Endometrium (tissue), 2 donors: ENCODE measurements around the gene G6PC2.
"Not testable (repeated sequence)": the region's sequence is repeated elsewhere in the genome, so short reads cannot be mapped to it uniquely, and the experiment has no call there.

Experiments used
- FAIRE-seq: peaks from 2 replicates; lab custom pipeline; 2012; peaks lifted over from hg19 to GRCh38; lab: Jason Lieb, UNC
- donor health status: control.
- donor health status: control.

The G6PC2 gene

DNA sequence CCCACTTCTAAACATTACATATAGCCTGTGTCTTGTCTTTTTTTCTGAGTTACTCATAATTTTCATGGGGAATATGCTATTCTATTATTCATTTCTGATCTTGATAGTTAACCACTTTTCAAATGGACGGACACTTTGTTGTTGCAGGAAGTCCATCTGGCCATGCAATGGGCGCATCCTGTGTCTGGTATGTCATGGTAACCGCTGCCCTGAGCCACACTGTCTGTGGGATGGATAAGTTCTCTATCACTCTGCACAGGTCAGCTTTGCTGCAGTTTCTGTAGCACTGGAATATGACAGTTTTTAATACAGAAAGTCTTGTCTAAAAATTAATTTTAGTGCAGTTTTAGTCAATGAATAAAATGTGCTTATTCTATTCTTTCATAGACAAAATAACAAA lies 3.3 kb downstream of the G6PC2 start:
- FAIRE-seq = no peak

- FAIRE-seq = no peak
These were observed 7.0 kb downstream of the G6PC2 start for GRCh38 chr2:168907940-168908662.

GRCh38 chr2:168910330-168910729 lies 9.2 kb downstream of the G6PC2 start:
- no peak for FAIRE-seq

DNA sequence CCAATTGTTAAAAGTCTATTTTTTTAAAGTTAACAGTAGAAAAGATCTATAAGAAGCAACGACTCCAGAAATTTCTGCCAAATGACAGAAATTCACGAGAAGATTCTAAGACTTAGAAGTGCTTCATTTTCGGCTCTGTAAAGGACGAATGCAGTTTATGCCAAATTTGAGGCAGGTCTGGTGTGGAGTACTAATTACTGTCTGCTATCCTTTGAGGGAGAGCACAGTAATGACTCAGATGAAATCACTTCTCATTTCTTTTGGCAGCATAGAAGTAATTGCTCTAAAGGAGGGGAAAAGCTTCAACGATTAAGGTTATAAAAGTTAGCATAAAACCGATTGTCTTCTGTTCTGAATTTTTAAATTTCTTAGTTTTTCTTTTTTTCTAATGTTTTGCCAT lies 11.4 kb downstream of the G6PC2 start:
- FAIRE-seq = no peak

DNA sequence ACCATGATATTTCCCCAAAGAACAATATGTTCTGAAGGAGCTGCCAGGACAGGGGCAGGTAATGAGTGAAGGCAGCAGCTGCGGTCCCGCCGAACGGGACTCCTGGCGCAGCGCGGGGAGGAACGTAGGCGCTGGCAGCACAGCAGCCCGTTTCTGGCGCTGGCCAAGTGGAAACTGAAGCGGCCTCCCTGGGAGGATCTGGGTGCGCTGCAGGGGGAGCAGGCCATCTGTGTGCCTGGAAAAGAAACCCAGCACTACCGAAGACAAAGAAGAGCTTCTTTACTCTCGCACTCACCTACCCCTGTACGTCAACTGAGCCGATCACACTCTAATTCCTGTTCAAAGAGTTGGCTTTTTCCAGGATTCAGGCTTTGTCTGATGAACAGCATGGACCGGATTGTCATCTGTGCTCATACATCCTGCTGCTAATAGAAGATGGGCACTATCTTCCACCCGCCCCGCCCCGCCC lies 11.8 kb downstream of the G6PC2 start:
- no peak for FAIRE-seq

- no peak for FAIRE-seq
These were observed 12.4 kb downstream of the G6PC2 start for GRCh38 chr2:168913495-168913894.

GRCh38 chr2:168915441-168916330 lies 14.6 kb downstream of the G6PC2 start:
- FAIRE-seq = no peak

DNA sequence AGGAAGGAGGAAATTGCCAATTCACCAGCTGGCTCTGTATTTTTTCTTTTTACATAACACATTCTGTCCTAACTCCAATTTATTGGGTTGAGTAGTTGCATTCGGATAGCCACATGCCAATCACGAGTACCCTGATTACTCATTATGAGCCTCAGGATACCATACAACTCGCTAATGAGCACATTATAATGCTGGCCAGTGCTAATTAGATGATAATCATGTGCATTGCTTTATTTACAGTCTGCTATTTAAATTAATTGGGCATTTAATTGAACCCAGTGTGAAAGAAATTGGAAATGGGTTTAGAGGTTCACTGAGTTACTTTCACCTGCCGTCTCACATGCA lies 15.2 kb downstream of the G6PC2 start:
- no peak for FAIRE-seq

DNA sequence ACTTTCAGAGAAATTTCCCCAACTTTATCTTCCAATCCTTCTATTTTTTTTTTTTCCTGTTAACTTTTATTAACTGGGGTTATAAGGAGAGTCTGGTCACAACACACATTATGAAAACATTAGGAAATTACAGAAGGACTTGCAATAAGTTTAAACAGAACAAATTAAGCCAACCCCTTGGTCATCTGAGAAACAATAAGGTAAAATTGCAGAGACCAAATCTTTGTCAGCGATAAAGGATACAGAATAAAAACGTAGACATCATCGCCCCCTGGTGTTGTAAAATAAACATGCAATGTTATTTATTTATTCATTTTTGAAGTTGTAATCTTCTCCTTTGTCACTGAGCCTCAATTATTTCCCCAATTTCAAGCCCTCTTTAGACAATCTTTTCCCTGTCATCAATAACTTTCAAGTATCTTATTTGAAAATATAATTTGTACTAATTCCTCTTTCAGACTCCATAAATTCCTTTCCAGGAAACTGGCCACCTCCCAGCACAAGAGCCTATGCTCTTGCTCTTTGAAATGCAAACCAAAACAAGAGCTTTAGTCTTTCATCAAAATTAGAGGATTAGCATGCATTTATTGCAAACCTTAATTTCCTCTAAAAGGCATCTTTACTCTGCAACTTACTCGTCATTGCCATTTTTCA lies 19.5 kb downstream of the G6PC2 start:
- FAIRE-seq = peak; percentile 87

DNA sequence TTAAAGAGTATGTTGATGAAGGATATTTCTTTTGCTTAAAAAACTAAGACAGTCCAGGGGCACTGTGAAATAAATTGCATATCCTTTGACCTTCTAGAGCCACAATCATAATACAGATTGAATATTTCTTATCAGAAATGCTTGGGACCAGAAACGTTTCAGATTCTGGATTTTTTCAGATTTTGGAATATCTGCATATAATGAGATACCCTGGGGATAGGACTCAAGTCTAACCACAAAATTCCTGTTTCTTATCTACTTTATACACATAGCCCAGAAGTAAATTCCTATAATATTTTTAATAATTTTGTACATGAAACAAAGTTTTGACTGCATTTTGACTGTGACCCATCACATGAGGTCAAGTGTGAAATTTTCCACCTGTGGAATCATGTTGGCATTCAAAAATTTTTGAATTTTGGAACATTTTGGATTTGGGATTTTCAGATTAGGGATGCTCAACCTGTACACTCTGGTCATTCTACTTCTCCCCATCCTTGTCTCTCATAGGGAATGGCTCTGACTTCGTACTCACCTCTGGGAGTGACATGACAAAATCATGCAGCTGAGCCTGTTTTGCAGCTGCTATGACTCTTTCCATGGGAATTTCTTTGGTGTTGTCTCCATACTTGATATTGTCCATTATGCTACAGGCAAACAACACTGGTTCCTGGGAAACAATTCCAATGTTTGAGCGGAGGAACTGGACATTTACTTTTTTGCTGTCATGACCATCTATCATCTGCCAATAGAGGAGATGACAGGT lies 25.7 kb downstream of the G6PC2 start:
- no peak for FAIRE-seq

DNA sequence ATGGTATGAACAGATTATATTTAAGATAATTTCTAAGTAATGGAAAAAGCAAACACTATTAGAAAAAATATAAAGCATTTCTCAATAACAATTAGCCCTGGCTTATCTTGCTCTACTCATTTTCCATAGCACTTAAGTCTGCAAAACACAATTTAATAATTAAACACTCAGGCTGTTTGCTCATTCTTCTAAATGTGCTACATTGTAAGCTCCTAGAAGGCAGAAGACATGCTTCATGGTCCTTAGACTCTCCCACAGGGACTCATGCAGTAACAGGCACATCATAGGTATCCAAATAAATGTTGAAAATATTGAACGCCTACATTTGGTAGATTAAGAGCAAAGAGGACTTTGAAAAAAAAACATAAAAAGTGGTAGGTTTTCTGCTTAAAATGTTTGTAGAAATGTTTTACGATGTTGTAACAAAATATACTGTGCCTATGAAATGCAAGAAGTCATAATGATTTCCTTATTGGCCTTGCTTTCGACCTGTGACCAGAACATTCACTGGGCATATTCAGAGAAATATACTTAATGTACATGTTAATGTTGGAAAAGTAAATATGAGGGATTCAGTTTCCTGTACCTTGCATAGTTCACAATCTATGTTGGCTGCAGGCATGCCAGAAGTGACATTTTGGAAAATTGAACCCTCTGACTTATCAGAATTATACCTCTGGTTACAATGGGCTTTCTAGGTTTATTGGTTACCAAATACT lies 27.2 kb downstream of the G6PC2 start:
- no peak for FAIRE-seq

DNA sequence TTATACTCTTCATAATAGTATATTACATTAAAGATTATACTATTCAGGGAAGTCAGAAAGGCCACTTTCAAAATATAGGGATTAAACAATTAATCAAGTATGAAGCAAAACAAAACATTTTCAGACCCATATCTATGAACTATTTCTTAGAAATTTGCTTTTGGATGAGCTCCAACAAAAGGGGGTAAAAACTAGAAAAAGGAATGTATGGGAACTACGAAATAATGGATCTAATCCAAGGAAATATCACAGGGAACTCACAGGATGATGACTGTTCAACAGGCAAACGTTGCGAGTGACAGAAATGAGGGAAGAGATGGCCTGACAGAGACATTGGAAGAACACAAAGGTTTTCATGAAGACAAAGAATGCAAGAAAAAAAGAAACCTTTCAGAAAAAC lies 27.9 kb downstream of the G6PC2 start:
- no peak for FAIRE-seq

DNA sequence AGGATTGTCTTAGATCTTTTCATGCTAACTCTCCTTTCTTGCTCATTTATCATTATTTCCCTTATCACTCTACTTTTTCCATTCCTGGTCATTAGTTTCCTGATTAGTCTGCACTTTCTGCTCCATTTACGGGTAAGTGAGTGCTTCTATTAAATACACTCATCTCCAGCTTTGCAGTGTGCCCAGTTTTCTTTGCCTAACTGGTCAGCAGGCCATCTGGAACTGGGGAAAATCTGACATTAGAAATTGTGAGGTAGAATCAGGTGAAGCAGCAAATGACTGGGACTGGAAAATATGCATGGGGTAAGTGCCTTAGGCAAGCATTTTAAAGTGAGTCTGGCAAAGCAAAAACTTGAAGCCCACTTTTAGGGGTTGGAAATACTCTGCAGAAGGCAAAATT lies 29.2 kb downstream of the G6PC2 start:
- no peak for FAIRE-seq

- not testable (repeated sequence) for FAIRE-seq
These were observed 31.1 kb downstream of the G6PC2 start for GRCh38 chr2:168932174-168932573.

- no peak for FAIRE-seq
These were observed 33.7 kb downstream of the G6PC2 start for GRCh38 chr2:168934826-168935225.

GRCh38 chr2:168935810-168936581 lies 34.9 kb downstream of the G6PC2 start:
- FAIRE-seq = no peak

DNA sequence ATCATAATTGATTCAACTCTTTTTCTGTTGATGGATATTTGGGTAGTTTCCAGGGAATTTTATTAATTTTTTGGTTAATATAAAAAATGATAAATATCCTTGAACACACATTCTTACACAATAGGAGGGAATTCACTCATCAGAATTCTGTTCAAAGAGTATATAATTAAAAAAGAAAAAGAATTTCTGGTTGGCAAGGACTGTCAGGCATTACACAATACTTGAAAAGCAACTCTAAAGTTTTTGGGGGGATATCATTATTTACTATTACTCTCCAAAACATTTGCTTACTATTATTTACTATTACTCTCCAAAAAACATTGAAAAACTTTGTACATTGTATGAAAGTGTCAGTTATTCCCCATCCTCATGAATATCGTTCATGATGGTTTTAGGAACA lies 38.0 kb downstream of the G6PC2 start:
- no peak for FAIRE-seq

DNA sequence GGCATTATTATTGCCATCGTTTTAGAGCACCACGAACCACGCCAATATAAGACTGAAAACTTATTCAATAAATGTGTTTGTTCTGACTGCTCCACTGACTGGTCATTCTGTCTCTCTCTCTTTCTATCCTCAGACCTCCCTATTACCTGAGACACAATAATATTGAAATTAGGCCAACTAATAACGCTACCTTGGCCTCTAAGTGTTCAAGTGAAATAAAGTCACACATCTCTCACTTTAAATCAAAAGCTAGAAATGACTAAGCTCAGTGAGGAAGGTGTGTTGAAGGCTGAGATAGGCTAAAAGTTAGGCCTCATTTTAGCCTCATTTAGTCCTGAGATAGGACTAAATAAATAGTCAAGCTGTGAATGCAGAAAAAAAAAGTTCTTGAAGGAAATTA lies 38.8 kb downstream of the G6PC2 start:
- no peak for FAIRE-seq

DNA sequence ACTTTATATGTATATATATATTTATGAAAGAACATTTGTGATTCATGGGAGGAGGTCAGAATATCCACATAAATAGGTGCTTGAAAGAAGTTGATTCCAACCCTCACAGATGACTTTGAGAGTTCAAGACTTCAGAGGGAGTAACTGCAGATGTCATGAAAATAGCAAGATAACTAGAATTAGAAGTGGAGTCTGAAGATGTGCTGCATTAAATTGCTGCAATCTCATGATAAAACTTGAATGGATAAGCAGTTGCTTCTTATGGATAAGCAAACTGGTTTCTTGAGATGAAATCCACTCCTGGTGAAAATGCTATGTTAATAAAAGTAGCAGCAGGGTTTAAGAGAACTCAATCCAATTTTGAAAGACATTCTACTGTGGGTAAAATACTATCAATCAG lies 40.2 kb downstream of the G6PC2 start:
- FAIRE-seq = no peak

DNA sequence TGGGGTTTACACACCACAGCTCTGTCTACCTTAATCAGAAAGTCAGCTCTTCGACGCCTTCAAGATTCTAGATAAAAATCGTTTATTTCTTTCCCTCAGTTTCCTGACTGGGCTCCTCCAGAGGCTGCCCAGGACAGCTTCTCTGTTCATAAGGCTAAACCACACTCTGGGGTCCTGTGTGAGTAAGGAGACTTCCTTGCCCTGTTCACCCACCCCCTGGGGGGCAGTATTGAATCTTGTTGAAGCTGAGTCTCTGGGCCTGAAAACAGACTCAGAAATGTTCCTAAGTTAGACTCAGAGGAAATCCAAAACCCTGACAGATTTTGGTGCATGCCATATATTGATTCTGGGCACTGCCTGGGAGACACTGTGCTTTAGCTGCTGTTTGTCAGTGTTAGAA lies 43.0 kb downstream of the G6PC2 start:
- no peak for FAIRE-seq

- no peak for FAIRE-seq
These were observed 44.4 kb downstream of the G6PC2 start for GRCh38 chr2:168945508-168945907.
